Activated T-helper 1 cell treated with anti-CD3 and anti-CD28 coated beads, Interleukin-12 subunit alpha, Interleukin-12 subunit beta, Interleukin-2, Interleukin-4 antibody, amounts not matched to agents 30 ng/mL and 10 ng/mL and 1 ng/mL, durations not matched to agents 14 hours and 24 hours and 36 hours (primary cell): Measurements from ENCODE around the gene DUSP16. TPM values are rescaled to one million over a fixed set of nuclear protein-coding genes. Genes with fewer than 3 reads are reported as not detected.

Experiments
- DNase-seq: peaks from one replicate; pipeline ENCODE4 v3.0.0; 2021; ENCODE audit warnings: low spot score
- H3K27ac Mint-ChIP-seq: one replicate; pipeline ENCODE4 v1.8.0; 2021; ENCODE audit warnings: mild to moderate bottlenecking, mixed read lengths
- H3K27me3 Mint-ChIP-seq: one replicate; pipeline ENCODE4 v1.8.0; 2022; ENCODE audit warnings: mild to moderate bottlenecking, moderate library complexity, mixed read lengths; ENCODE audit not compliant: insufficient read depth
- H3K36me3 Mint-ChIP-seq: one replicate; pipeline ENCODE4 v1.8.0; 2021; ENCODE audit warnings: low read depth, mixed read lengths
- H3K4me1 Mint-ChIP-seq: one replicate; pipeline ENCODE4 v1.8.0; 2021; ENCODE audit warnings: low read depth, mixed read lengths
- H3K4me3 Mint-ChIP-seq: one replicate; pipeline ENCODE4 v1.8.0; 2021; ENCODE audit warnings: mild to moderate bottlenecking, moderate library complexity, mixed read lengths
- H3K9me3 Mint-ChIP-seq: one replicate; pipeline ENCODE4 v1.8.0; 2021; ENCODE audit warnings: mixed read lengths
- intact Hi-C: fragments of 100-400 bp; cut with micrococcal nuclease; formaldehyde crosslinking; loops from one replicate; pipeline ENCODE4 v1.15.1; 2024
- total RNA-seq: library from RNA; stranded (reverse); gene quantifications from 2 replicates; pipeline ENCODE4 v1.2.3, GENCODE V29; 2022

Gene DUSP16
- total RNA-seq, 1 donor from 2014 or later: 52.0 TPM

DNA sequence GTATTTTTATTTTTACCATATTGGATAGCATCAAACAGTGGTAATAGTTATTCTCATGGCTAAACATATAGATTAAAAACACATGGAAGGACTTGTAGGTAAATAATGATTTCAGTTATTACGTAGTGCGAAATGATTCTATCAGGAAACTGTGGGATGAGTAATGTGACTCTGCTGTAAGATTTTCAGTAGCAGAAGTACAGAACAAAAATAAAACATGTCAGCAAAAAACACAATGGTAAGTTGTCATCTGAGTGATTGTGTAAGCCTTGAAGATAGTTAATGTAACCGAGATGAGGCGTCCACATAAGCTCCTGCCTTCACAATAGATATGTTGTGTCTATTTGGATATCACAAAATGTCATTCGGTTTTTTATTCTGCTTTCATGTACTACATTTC, 106.0 kb downstream of the DUSP16 start:
- Mint-ChIP-seq H3K36me3 (peaks cover 13% of the 10 kb centered on the region), H3K9me3 (no peaks in the 10 kb centered on the region), H3K27ac (peak overlapping the region; percentile 88), H3K4me3 (peak overlapping the region; percentile 58), H3K4me1 (peaks cover 60% of the 10 kb centered on the region), H3K27me3 (no peaks in the 10 kb centered on the region)
- intact Hi-C loops: loop anchor here (1.0 kb wide), 2 partner anchors 14 to 19 kb away; no protein-coding TSS in a partner anchor
- DNase-seq: no peak

DNA sequence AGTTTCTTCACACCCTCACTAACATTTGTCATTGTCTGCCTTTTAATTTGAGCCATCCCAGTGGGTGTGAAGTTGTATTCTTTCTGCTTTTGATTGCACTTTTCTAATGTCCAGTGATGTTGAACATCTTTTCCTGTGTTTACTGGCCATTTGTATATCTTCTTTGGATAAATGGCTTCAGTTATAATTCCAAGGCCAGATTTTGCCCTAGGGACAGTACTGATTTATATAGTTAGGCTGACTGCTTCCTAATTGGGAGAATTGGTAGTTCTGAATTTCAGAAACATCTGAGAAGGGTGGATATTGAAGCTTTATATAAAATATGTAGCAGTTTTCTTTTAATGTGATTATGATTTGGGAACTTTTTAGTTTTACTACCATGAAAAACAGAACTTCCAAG, 108.3 kb downstream of the DUSP16 start:
- no peak overlapping the region for H3K27ac Mint-ChIP-seq
- H3K27me3 Mint-ChIP-seq: no peaks in the 10 kb centered on the region
- peaks cover 16% of the 10 kb centered on the region for H3K36me3 Mint-ChIP-seq

DNA sequence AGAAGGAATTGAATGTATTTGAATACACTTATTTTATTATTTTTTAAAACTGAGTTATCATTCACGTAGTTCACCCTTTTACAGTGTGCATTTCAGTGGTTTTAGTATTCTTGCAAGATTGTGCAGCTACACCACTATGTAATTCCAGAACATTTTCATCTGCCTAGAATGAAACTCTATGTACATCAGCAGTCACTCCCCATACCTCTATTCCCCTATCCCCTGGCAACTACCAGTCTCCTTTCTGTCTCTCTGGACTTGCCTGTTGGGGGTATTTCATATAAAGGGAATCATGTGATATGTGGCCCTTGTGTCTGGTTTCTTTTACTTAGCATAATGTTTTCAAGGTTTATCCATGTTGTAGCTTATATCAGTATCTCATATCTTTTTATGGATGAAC, 109.0 kb downstream of the DUSP16 start:
- intact Hi-C loops: no loop called here
- H3K27me3 Mint-ChIP-seq: no peaks in the 10 kb centered on the region
- peaks cover 16% of the 10 kb centered on the region for H3K36me3 Mint-ChIP-seq
- no peak for DNase-seq
- H3K4me1 Mint-ChIP-seq: peaks cover 41% of the 10 kb centered on the region
- H3K9me3 Mint-ChIP-seq: no peaks in the 10 kb centered on the region
- no peak overlapping the region for H3K27ac Mint-ChIP-seq
- no peak overlapping the region for H3K4me3 Mint-ChIP-seq

More for the DNA sequence above, 108.3 kb downstream of the DUSP16 start:
- Mint-ChIP-seq H3K4me1 (peaks cover 41% of the 10 kb centered on the region), H3K4me3 (no peak overlapping the region), H3K9me3 (no peaks in the 10 kb centered on the region)
- DNase-seq: no peak
- intact Hi-C loops: no loop called here

DNA sequence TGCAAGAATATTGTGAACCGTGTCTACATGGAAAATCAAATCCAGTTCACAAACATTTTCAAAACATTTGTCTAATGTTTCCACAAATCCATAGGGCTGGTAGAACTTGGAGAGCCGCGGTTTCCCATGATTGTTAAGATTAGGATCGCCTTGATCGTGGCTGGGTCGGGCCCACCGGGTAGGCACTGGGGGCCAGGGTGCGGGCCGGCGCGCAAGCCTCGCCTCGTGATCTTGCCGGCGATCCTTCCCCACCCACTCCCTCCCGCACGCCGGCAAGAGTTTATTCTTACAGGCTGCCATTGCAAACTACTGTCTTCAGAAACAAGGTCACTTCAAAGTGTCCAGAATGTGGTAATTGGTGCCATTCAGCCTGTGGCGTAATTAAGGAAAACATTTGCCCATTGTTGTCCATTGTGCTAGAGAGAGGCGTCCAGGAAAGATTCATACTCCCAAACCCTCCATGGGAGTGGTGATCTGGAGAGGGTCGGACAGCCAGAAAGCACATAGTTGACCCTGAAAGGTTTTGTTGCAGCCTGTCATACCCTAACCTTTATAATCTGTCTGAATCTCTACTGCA, 110.2 kb downstream of the DUSP16 start:
- DNase-seq: no peak
- Mint-ChIP-seq H3K36me3 (peaks cover 13% of the 10 kb centered on the region), H3K9me3 (no peaks in the 10 kb centered on the region), H3K4me1 (peaks cover 35% of the 10 kb centered on the region), H3K27ac (no peak overlapping the region), H3K4me3 (no peak overlapping the region), H3K27me3 (no peaks in the 10 kb centered on the region)
- intact Hi-C loops: no loop called here

- Mint-ChIP-seq H3K4me1 (peaks cover 32% of the 10 kb centered on the region), H3K36me3 (peaks cover 16% of the 10 kb centered on the region), H3K27ac (no peak overlapping the region), H3K9me3 (no peaks in the 10 kb centered on the region), H3K27me3 (no peaks in the 10 kb centered on the region), H3K4me3 (no peak overlapping the region)
- intact Hi-C loops: no loop called here
- no peak for DNase-seq
Observed at GRCh38 chr12:12451098-12451497, 111.6 kb downstream of the DUSP16 start.

GRCh38 chr12:12450043-12450471, 112.6 kb downstream of the DUSP16 start:
- H3K4me1 Mint-ChIP-seq: peaks cover 21% of the 10 kb centered on the region
- no peak overlapping the region for H3K27ac Mint-ChIP-seq
- H3K9me3 Mint-ChIP-seq: no peaks in the 10 kb centered on the region
- H3K36me3 Mint-ChIP-seq: peaks cover 14% of the 10 kb centered on the region
- H3K27me3 Mint-ChIP-seq: no peaks in the 10 kb centered on the region
- no peak for DNase-seq
- H3K4me3 Mint-ChIP-seq: no peak overlapping the region
- intact Hi-C loops: no loop called here

DNA sequence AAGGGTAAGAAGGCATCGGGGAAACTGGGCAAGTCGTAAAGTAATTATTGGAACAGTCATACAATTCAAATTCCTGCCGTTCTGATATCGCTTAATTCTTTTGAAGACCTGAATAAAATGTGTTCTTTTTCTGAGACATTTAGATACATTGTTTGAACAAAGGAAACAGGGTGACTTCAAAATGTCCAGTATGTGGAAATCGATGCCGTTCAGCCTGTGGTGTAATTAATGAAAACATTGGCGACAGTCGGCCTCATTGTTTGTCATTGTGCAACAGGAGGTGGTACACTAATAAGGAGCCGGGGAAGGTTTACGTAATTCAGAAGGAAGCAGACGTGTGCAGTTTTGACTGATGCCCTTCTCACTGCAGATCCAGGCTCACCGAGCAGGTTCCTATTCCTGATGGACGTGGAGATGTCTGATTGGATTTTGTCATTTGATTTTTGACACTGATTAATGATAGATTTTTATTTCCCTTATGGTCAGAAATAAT, 113.1 kb downstream of the DUSP16 start:
- H3K27me3 Mint-ChIP-seq: no peaks in the 10 kb centered on the region
- peaks cover 19% of the 10 kb centered on the region for H3K4me1 Mint-ChIP-seq
- H3K36me3 Mint-ChIP-seq: peaks cover 14% of the 10 kb centered on the region
- no peaks in the 10 kb centered on the region for H3K9me3 Mint-ChIP-seq
- DNase-seq: no peak
- intact Hi-C loops: no loop called here
- H3K4me3 Mint-ChIP-seq: no peak overlapping the region
- H3K27ac Mint-ChIP-seq: no peak overlapping the region

- intact Hi-C loops: no loop called here
- no peaks in the 10 kb centered on the region for H3K27me3 Mint-ChIP-seq
- peaks cover 34% of the 10 kb centered on the region for H3K4me1 Mint-ChIP-seq
- H3K9me3 Mint-ChIP-seq: no peaks in the 10 kb centered on the region
- peaks cover 13% of the 10 kb centered on the region for H3K36me3 Mint-ChIP-seq
- DNase-seq: no peak
- H3K4me3 Mint-ChIP-seq: no peak overlapping the region
- no peak overlapping the region for H3K27ac Mint-ChIP-seq
Observed at GRCh38 chr12:12447837-12448236, 114.8 kb downstream of the DUSP16 start.

- no peak overlapping the region for H3K4me3 Mint-ChIP-seq
- intact Hi-C loops: no loop called here
- no peak for DNase-seq
- no peak overlapping the region for H3K27ac Mint-ChIP-seq
- H3K9me3 Mint-ChIP-seq: no peaks in the 10 kb centered on the region
- peaks cover 38% of the 10 kb centered on the region for H3K4me1 Mint-ChIP-seq
- no peaks in the 10 kb centered on the region for H3K27me3 Mint-ChIP-seq
- H3K36me3 Mint-ChIP-seq: peaks cover 10% of the 10 kb centered on the region
Observed at GRCh38 chr12:12447236-12447635, 115.4 kb downstream of the DUSP16 start.

DNA sequence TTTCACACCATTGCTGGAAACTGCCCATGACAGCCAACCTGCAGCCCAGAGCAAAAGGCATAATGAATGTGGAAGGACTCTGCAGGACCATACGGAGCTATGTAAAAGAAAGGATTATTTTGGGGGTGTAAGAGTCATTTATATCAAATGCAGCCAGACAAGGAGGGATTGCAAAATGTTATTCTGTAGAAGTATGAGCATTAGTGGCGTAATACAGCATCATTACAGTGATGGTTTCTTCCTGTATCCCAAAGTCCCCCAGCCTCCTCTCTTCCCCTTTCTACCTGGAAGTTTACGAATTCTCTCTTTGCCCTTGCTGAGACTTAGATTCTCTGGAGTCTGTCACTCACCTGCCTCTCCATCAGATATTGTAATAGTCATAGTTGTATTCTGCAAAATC, 115.9 kb downstream of the DUSP16 start:
- Mint-ChIP-seq H3K27me3 (no peaks in the 10 kb centered on the region), H3K9me3 (no peaks in the 10 kb centered on the region), H3K4me1 (peaks cover 42% of the 10 kb centered on the region), H3K36me3 (peaks cover 10% of the 10 kb centered on the region), H3K4me3 (no peak overlapping the region), H3K27ac (no peak overlapping the region)
- intact Hi-C loops: no loop called here
- no peak for DNase-seq

- intact Hi-C loops: no loop called here
- Mint-ChIP-seq H3K27ac (peak overlapping the region; percentile 2), H3K4me1 (peaks cover 52% of the 10 kb centered on the region), H3K36me3 (peaks cover 8% of the 10 kb centered on the region), H3K9me3 (no peaks in the 10 kb centered on the region), H3K27me3 (no peaks in the 10 kb centered on the region), H3K4me3 (no peak overlapping the region)
- DNase-seq: no peak
Observed at GRCh38 chr12:12445882-12446181, 116.8 kb downstream of the DUSP16 start.

DNA sequence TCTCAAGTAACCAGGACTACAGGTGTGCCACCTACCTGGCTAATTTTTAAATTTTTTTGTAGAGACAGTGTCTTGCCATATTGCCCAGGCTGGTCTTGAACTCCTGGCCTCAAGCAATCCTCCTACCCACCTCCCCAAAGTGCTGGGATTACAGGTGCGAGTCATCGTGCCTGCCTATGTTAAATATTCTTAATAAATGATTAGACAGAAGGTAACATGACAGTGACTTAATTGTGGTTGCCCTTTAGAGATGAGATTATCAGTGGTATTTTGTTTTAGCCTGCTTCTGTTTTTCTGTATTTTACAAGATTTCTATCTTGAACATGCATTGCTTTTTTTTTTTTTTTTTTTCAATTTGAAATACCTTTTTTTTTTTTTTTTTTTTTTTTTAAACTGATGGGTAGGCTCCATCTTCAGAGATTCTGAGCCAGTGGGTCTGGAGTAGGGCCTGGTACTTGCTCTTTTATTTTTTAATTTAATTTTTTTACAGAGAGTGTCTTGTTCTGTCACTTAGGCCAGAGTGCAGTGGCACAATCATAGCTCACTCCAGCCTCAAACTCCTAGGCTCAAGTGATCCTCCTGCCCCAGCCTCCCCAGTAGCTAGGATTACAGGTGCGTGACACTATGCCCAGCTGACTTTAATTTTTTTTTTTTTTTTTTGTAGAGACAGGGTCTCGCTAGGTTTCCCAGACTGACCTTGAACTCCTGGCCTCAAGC, 117.3 kb downstream of the DUSP16 start:
- intact Hi-C loops: no loop called here
- peaks cover 57% of the 10 kb centered on the region for H3K4me1 Mint-ChIP-seq
- no peak overlapping the region for H3K27ac Mint-ChIP-seq
- H3K4me3 Mint-ChIP-seq: no peak overlapping the region
- H3K27me3 Mint-ChIP-seq: no peaks in the 10 kb centered on the region
- H3K9me3 Mint-ChIP-seq: no peaks in the 10 kb centered on the region
- peaks cover 10% of the 10 kb centered on the region for H3K36me3 Mint-ChIP-seq
- no peak for DNase-seq

GRCh38 chr12:12443431-12443878, 119.2 kb downstream of the DUSP16 start:
- Mint-ChIP-seq H3K36me3 (peaks cover 13% of the 10 kb centered on the region), H3K4me1 (peaks cover 74% of the 10 kb centered on the region), H3K27me3 (no peaks in the 10 kb centered on the region), H3K9me3 (no peaks in the 10 kb centered on the region), H3K4me3 (no peak overlapping the region), H3K27ac (peak overlapping the region; percentile 95)
- DNase-seq: no peak
- intact Hi-C loops: loop anchor here (2.0 kb wide), 1 partner anchor 67 kb away; no protein-coding TSS in a partner anchor
